ENCODE data around the gene PCGF5.

DNA sequence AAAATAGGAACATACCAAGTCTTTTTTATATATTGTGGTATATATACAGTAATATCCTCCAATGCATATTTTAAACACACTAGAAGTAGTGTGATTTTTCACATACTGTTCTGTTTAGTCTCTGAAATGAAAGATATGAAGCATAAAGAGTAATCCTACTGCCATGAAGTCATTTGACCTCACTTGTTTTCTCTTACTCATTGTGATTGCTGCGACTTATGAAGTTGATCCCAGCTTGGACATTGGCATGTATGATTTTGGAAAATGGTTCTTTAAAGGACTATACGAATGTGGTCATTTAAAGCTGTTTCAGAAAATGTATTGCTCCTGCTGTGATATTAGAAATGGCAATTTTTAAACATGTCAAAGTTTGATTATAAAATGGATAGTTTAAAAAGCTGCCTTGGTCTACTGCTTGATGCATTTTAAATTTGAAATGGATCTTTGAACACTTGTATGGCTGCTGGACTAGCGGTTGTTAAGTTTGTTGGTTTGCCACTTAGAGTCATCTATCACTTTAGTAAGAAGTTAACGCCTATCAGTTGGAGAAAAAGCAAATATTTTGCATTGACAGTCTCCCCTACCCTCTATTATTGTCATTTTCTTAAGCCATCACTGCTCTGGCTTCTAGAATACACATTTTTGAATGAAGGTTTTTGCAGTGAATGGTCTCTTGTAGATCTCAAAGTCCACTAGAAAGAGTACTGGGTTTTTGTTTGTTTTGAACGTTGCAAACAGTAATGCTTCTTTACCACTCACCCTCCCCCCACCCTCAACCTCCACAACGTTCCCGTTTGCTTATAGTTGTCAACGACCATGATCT, 881 bp upstream of the PCGF5 start:
- TF ChIP-seq POLR2AphosphoS5 (IDR thresholded peaks at IDR 0.05; ENCODE audit: low read depth, low read length) = no peak
- TF ChIP-seq SIN3A (IDR thresholded peaks at IDR 0.05; ENCODE audit: borderline replicate concordance, insufficient read depth, low read length) = no peak
- TF ChIP-seq TAF1 (IDR thresholded peaks at IDR 0.05; ENCODE audit: borderline replicate concordance, insufficient read depth, low read length) = no peak
- TF ChIP-seq, protein P1, sequence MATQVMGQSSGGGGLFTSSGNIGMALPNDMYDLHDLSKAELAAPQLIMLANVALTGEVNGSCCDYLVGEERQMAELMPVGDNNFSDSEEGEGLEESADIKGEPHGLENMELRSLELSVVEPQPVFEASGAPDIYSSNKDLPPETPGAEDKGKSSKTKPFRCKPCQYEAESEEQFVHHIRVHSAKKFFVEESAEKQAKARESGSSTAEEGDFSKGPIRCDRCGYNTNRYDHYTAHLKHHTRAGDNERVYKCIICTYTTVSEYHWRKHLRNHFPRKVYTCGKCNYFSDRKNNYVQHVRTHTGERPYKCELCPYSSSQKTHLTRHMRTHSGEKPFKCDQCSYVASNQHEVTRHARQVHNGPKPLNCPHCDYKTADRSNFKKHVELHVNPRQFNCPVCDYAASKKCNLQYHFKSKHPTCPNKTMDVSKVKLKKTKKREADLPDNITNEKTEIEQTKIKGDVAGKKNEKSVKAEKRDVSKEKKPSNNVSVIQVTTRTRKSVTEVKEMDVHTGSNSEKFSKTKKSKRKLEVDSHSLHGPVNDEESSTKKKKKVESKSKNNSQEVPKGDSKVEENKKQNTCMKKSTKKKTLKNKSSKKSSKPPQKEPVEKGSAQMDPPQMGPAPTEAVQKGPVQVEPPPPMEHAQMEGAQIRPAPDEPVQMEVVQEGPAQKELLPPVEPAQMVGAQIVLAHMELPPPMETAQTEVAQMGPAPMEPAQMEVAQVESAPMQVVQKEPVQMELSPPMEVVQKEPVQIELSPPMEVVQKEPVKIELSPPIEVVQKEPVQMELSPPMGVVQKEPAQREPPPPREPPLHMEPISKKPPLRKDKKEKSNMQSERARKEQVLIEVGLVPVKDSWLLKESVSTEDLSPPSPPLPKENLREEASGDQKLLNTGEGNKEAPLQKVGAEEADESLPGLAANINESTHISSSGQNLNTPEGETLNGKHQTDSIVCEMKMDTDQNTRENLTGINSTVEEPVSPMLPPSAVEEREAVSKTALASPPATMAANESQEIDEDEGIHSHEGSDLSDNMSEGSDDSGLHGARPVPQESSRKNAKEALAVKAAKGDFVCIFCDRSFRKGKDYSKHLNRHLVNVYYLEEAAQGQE (IDR thresholded peaks at IDR 0.05; ENCODE audit: insufficient read depth in 1 of 2, low read depth in 2 of 2, low read length in 2 of 2) = no peak

Data from PFSK-1 (cell line).